Breast epithelium (tissue), 4 donors: ENCODE measurements around the gene TLE1. TPM values are rescaled to one million over a fixed set of nuclear protein-coding genes. Genes with fewer than 3 reads are reported as not detected.

Source experiments
- DNase-seq, 2 donors: peaks; one replicate each; pipeline ENCODE4 v3.0.0-alpha.2; 2019; ENCODE audit warnings: low spot score in 2 of 2
- H3K27ac ChIP-seq, 2 donors: fragments of 200-600 bp; sonication (generic) in 1 of 2; one replicate each; pipeline ENCODE4 v1.5.1; 2016 to 2019; ENCODE audit warnings: mild to moderate bottlenecking in 1 of 2
- H3K27me3 ChIP-seq, 2 donors: fragments of 200-600 bp; sonication (generic) in 1 of 2; one replicate each; pipeline versions ENCODE4 v1.5.1 to v1.6.0; 2017 to 2019; ENCODE audit warnings: control low read depth in 1 of 2, mild to moderate bottlenecking in 1 of 2
- H3K36me3 ChIP-seq: fragments of 200-600 bp; one replicate; pipeline ENCODE4 v1.5.1; 2019
- H3K4me1 ChIP-seq, 2 donors: fragments of 200-600 bp; sonication (generic); one replicate each; pipeline ENCODE4 v1.5.1; 2016 to 2019; ENCODE audit warnings: control low read depth in 1 of 2
- H3K4me3 ChIP-seq, 3 donors: fragments of 200-600 bp; sonication (generic); 1 replicate in 2 of 3; 2 replicates in 1 of 3; pipeline ENCODE4 v1.5.1; 2016 to 2019; ENCODE audit warnings: mild to moderate bottlenecking in 3 of 3, moderate library complexity in 2 of 3
- H3K9me3 ChIP-seq, 2 donors: fragments of 200-600 bp; sonication (generic) in 1 of 2; one replicate each; pipeline ENCODE4 v1.5.1; 2016 to 2019; ENCODE audit warnings: control low read depth in 1 of 2
- POLR2A ChIP-seq: fragments of 450-650 bp; IDR thresholded peaks from one replicate; pipeline ENCODE4 v1.6.1; 2016; ENCODE audit warnings: antibody characterized with exemption, mild to moderate bottlenecking, moderate library complexity
- POLR2AphosphoS5 ChIP-seq, 3 donors: sonication (generic); formaldehyde crosslinking; IDR thresholded peaks; one replicate each; pipeline ENCODE4 v1.6.1; 2017; ENCODE audit warnings: antibody characterized with exemption in 3 of 3
- intact Hi-C: fragments of 100-400 bp; cut with DNase I; formaldehyde crosslinking; loops from one replicate; pipeline ENCODE4 v1.15.1; 2023; ENCODE audit warnings: low total_unique reads
- total RNA-seq, 3 donors: library from RNA; depleted of rRNA; stranded (reverse); fragments of >200 nt; gene quantifications; one replicate each; pipeline ENCODE4 v1.1.0, GENCODE V29; 2016
- TF ChIP-seq, protein P1 (sequence below), 3 donors: fragments of 450-650 bp; IDR thresholded peaks; one replicate each; pipeline ENCODE4 v1.5.1; 2016 to 2017; ENCODE audit warnings: antibody characterized with exemption in 3 of 3, mild to moderate bottlenecking in 3 of 3, moderate library complexity in 3 of 3

The TLE1 gene
- total RNA-seq, 3 donors from 2014 or later = 41.1 to 52.1 (median 47.4) TPM

DNA sequence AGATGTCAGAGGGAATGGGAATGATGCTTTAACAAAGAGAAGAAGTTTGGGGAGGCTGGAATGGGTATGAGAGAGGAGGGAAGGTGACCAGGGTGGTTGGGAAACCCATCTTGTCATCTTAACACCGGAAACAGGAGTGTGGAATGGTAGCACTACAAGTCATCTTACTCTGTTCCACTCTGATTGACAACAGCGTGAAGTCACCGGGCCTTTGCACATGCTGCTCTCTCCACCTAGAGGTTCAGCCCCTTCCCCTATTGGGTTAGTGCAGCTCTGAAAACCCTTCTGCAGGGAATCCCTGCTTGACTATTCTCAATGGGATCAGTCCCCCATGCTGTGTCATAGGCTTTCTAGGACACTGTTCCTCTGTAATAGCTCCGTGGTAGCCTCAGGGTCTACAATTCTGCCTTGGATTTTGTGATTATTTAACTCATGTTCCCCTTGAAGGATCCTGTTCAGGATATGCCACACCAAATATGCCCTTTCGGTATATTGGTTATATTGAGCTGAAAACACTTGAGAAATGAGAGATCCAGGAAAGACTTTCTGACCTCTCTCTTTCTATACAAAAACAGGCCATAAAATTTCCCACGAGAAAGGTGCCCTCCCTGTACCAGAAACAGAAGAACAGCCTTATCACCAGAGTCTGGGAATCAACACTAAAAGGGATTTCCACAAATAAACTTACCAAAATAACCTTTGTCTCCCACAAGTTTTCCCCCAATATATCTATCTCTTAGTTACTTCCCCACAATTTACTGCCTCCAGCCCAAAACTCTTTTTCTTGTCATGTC is 86.3 kb downstream of the TLE1 start:
- no peak overlapping the region for H3K4me3 ChIP-seq
- no peaks in the 10 kb centered on the region for H3K9me3 ChIP-seq
- no peak overlapping the region for H3K27ac ChIP-seq
- intact Hi-C loops = no loop called here
- no peak for DNase-seq
- H3K36me3 ChIP-seq = no peaks in the 10 kb centered on the region
- TF ChIP-seq POLR2A = no peak
- no peak for TF ChIP-seq POLR2AphosphoS5 (IDR thresholded peaks at IDR 0.05)
- TF ChIP-seq, protein P1, sequence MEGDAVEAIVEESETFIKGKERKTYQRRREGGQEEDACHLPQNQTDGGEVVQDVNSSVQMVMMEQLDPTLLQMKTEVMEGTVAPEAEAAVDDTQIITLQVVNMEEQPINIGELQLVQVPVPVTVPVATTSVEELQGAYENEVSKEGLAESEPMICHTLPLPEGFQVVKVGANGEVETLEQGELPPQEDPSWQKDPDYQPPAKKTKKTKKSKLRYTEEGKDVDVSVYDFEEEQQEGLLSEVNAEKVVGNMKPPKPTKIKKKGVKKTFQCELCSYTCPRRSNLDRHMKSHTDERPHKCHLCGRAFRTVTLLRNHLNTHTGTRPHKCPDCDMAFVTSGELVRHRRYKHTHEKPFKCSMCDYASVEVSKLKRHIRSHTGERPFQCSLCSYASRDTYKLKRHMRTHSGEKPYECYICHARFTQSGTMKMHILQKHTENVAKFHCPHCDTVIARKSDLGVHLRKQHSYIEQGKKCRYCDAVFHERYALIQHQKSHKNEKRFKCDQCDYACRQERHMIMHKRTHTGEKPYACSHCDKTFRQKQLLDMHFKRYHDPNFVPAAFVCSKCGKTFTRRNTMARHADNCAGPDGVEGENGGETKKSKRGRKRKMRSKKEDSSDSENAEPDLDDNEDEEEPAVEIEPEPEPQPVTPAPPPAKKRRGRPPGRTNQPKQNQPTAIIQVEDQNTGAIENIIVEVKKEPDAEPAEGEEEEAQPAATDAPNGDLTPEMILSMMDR (IDR thresholded peaks at IDR 0.05) = no peak
- no peaks in the 10 kb centered on the region for H3K4me1 ChIP-seq
- no peaks in the 10 kb centered on the region for H3K27me3 ChIP-seq

DNA sequence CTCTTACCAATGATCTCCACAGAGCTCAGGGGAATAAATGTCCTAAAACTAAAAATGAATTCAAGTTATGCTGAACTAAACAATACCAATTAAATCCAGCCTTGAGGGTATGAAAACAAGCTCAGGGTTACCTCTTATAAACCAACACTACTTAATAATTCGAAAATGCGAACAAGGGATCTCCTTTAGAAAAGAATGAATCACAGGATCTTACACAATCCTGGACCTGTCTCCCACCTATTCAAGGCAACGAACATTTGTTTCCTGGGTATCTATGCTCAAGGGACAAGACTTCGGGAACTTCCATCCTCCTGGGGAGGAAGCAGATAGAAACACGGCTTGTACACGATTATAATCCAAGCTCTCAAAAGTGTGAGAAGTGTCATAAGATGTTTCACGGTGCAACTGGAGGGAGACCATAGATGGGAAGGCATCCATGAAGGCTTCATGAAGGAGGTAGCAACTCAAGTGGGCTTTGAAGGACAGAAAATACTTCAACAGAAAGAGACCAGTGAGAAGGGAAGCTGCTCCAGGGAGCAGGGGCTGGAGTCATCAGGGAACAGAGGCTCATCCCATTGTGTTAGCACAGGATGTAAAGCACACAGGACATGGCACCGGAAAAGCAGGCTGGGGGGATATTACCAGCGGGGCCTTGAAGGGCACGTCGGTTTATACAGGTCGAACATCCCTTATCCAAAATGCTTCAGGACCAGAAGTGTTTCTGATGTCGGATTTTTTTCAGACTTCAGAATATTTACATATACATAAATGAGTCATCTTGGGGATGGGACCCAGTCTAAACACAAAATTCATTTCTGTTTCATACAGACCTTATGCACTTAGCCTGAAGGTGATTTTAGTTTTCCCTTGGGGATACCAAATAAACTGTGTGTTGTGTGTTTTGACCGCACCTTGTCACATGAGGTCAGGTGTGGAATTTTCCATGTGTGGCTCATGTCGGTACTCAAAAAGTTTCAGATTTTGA is 87.4 kb downstream of the TLE1 start:
- DNase-seq = peak in 1 of 2 donors; percentile 48
- H3K36me3 ChIP-seq = no peaks in the 10 kb centered on the region
- H3K27me3 ChIP-seq = no peaks in the 10 kb centered on the region
- no peaks in the 10 kb centered on the region for H3K9me3 ChIP-seq
- intact Hi-C loops = no loop called here
- no peak overlapping the region for H3K4me3 ChIP-seq
- H3K4me1 ChIP-seq = no peaks in the 10 kb centered on the region
- H3K27ac ChIP-seq = peak overlapping the region; percentile 84 to 89
- peak in 1 of 3 donors; percentile 61 for TF ChIP-seq POLR2AphosphoS5 (IDR thresholded peaks at IDR 0.05)
- TF ChIP-seq, protein P1 (IDR thresholded peaks at IDR 0.05) = no peak

DNA sequence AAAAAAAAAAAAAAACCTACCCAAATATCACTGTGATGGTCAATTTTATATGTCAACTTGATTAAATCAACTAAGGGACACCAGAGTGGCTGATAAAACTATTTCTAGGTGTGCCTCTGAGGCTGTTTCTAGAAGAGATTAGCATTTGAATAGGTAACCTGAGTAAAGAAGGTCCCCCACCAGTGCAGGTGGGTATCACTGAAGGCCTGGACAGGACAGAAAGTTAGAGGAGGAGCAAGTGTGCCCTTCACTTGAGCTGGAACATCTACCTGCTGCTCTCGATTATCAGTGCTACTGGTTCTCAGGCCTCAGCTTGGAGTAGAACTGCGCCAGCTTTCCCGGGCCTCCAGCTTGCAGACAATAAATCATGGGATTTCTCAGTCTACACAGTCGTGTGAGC is 88.7 kb downstream of the TLE1 start:
- H3K27me3 ChIP-seq = no peaks in the 10 kb centered on the region
- no peaks in the 10 kb centered on the region for H3K36me3 ChIP-seq
- no peak overlapping the region for H3K4me3 ChIP-seq
- intact Hi-C loops = no loop called here
- H3K9me3 ChIP-seq = no peaks in the 10 kb centered on the region
- peak overlapping the region; percentile 66 to 78 for H3K27ac ChIP-seq
- no peaks in the 10 kb centered on the region for H3K4me1 ChIP-seq
- TF ChIP-seq POLR2A (no peak), POLR2AphosphoS5 (IDR thresholded peaks at IDR 0.05) (no peak)
- TF ChIP-seq, protein P1 (IDR thresholded peaks at IDR 0.05) = no peak
- no peak for DNase-seq

DNA sequence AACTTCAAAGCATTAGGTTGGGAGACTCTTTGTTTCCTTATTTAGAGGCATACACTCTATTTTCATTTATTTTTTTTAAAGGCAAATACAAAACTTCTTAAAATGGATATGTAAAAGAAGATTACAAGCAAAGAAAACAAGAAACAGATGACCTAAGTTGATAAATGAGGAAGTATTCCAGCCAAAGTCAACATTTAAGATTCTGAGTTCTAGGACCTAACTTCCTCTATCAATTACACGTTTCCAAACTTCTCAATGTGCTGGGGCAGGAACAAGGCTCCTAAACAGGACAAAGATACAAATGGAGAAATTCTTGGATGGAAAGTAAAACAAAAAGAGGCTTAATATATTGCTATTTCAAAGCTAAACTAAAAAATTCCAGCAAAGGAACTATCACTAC is 89.5 kb downstream of the TLE1 start:
- peak overlapping the region in 1 of 2 donors; percentile 78 for H3K27ac ChIP-seq
- H3K36me3 ChIP-seq = no peaks in the 10 kb centered on the region
- H3K4me1 ChIP-seq = no peaks in the 10 kb centered on the region
- TF ChIP-seq POLR2AphosphoS5 (IDR thresholded peaks at IDR 0.05) = no peak
- TF ChIP-seq, protein P1 (IDR thresholded peaks at IDR 0.05) = no peak
- no peak for TF ChIP-seq POLR2A
- H3K27me3 ChIP-seq = no peaks in the 10 kb centered on the region
- H3K4me3 ChIP-seq = no peak overlapping the region
- H3K9me3 ChIP-seq = no peaks in the 10 kb centered on the region
- DNase-seq = no peak
- intact Hi-C loops = no loop called here
